DND-41 (cell line): ENCODE results near the gene TMEM59L.
A peak's percentile ranks its signal among the peaks of the same experiment; 100 is the strongest.

Experiments
- ATAC-seq: fragments of 200-7000 bp; cut with Tn5 transposase; 3 replicates; pipeline ENCODE4 v1.9.1; 2021; ENCODE audit warnings: low read depth; ENCODE audit not compliant: insufficient read depth
- DNase-seq: peaks from one replicate; pipeline ENCODE4 v3.0.0-alpha.2; 2020
- H2AFZ ChIP-seq: 2 replicates; pipeline ENCODE4 v1.6.0; 2012; ENCODE audit warnings: low read depth, low read length
- H3K27ac ChIP-seq: 2 replicates; pipeline ENCODE4 v1.5.1; 2012; ENCODE audit warnings: low read length, inconsistent platforms
- H3K27me3 ChIP-seq: fragments of 200-600 bp; sonication (generic); 2 replicates; pipeline ENCODE4 v1.6.0; 2012; ENCODE audit warnings: low read length, mild to moderate bottlenecking, inconsistent platforms; ENCODE audit not compliant: insufficient read depth, poor library complexity
- H3K36me3 ChIP-seq: 2 replicates; pipeline ENCODE4 v1.5.1; 2012; ENCODE audit warnings: low read length, inconsistent platforms; ENCODE audit not compliant: insufficient read depth
- H3K4me1 ChIP-seq: 2 replicates; pipeline ENCODE4 v1.5.1; 2012; ENCODE audit warnings: mild to moderate bottlenecking, low read length; ENCODE audit not compliant: insufficient read depth
- H3K4me2 ChIP-seq: 2 replicates; pipeline ENCODE4 v1.6.0; 2012; ENCODE audit warnings: mild to moderate bottlenecking, moderate library complexity, low read length, inconsistent platforms; ENCODE audit not compliant: insufficient read depth
- H3K4me3 ChIP-seq, 2 experiments: fragments of 200-600 bp in 1 of 2; shearing (Covaris generic) in 1 of 2; 2 replicates each; pipeline ENCODE4 v1.5.1; 2012 to 2016; ENCODE audit warnings: inconsistent platforms in 2 of 2, low read length in 2 of 2, mild to moderate bottlenecking in 2 of 2, low read depth in 1 of 2, moderate library complexity in 1 of 2
- H3K79me2 ChIP-seq: 2 replicates; pipeline ENCODE4 v1.6.0; 2012; ENCODE audit warnings: low read length, inconsistent platforms; ENCODE audit not compliant: insufficient read depth
- H3K9ac ChIP-seq: 2 replicates; pipeline ENCODE4 v1.6.0; 2012; ENCODE audit warnings: low read depth, mild to moderate bottlenecking, inconsistent platforms, low read length, moderate library complexity
- H3K9me3 ChIP-seq: 2 replicates; pipeline ENCODE4 v1.5.1; 2012; ENCODE audit warnings: low read length, moderate library complexity, mild to moderate bottlenecking, inconsistent platforms; ENCODE audit not compliant: insufficient read depth, severe bottlenecking
- H4K20me1 ChIP-seq: 2 replicates; pipeline ENCODE4 v1.6.0; 2012; ENCODE audit warnings: low read length; ENCODE audit not compliant: insufficient read depth
- EZH2 ChIP-seq: IDR thresholded peaks from 3 replicates; pipeline ENCODE4 v1.6.1; 2012; ENCODE audit warnings: borderline replicate concordance, low read depth, mild to moderate bottlenecking, moderate library complexity, low read length, inconsistent platforms; ENCODE audit not compliant: severe bottlenecking
- TF ChIP-seq, protein P1 (sequence below): IDR thresholded peaks from 2 replicates; pipeline ENCODE4 v1.5.1; 2012; ENCODE audit warnings: borderline replicate concordance, low read length, moderate library complexity, mild to moderate bottlenecking; ENCODE audit not compliant: poor library complexity, severe bottlenecking; ENCODE audit errors: extremely low read depth

Gene TMEM59L

DNA sequence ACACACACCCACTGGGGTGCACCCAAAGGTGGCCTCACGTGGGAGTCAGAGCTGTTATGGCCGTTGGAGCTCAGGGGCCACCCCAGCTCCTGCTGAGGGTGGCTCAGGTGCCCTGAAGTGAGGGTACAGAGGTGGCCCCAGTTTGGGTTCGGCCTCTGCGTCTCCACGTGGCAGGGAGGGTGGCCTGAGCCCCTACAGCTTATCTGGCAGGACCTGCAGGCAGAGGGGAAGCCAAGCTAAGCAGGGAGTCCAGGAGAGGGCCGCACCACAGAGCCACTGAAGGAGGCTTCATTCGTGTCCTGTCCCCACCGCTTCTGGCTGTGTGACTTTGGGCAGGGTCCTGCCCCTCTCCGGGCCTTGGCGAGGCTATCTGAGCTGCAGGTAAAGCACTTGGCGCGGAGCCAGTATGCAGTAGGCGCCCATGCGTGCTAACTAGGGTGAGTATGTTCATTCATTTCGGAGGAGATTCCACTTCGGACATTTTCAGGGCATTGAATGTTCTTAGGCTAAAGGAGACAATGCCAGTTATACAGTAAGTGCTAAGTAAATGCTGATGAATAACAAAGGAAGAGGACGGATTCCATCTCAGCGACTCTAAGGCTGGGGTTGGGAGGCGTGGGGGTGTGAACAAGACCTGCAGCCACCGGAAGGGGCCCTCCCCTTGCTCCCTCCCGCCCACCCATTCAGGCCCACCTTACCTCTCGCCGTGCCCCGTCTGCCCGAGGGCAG, 19.1 kb upstream of the TMEM59L start:
- H3K79me2 ChIP-seq: peaks cover 14% of the 10 kb centered on the region
- no peaks in the 10 kb centered on the region for H3K9me3 ChIP-seq
- H3K36me3 ChIP-seq: peaks cover 8% of the 10 kb centered on the region
- no peak for DNase-seq
- H3K4me1 ChIP-seq: peaks cover 37% of the 10 kb centered on the region
- peaks cover 7% of the 10 kb centered on the region for H4K20me1 ChIP-seq
- H3K9ac ChIP-seq: peak overlapping the region; percentile 56; the same call in 1 of the 2 replicates
- peak overlapping the region; percentile 92 for H3K4me2 ChIP-seq
- no peaks in the 10 kb centered on the region for H3K27me3 ChIP-seq
- ATAC-seq: no peak
- TF ChIP-seq, protein P1, sequence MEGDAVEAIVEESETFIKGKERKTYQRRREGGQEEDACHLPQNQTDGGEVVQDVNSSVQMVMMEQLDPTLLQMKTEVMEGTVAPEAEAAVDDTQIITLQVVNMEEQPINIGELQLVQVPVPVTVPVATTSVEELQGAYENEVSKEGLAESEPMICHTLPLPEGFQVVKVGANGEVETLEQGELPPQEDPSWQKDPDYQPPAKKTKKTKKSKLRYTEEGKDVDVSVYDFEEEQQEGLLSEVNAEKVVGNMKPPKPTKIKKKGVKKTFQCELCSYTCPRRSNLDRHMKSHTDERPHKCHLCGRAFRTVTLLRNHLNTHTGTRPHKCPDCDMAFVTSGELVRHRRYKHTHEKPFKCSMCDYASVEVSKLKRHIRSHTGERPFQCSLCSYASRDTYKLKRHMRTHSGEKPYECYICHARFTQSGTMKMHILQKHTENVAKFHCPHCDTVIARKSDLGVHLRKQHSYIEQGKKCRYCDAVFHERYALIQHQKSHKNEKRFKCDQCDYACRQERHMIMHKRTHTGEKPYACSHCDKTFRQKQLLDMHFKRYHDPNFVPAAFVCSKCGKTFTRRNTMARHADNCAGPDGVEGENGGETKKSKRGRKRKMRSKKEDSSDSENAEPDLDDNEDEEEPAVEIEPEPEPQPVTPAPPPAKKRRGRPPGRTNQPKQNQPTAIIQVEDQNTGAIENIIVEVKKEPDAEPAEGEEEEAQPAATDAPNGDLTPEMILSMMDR: no peak
- TF ChIP-seq EZH2: no peak
- H3K4me3 ChIP-seq: peak overlapping the region in 1 of 2 experiments; percentile 56; a peak in 2 of 4 replicates
- H3K27ac ChIP-seq: no peak overlapping the region
- no peak overlapping the region for H2AFZ ChIP-seq

DNA sequence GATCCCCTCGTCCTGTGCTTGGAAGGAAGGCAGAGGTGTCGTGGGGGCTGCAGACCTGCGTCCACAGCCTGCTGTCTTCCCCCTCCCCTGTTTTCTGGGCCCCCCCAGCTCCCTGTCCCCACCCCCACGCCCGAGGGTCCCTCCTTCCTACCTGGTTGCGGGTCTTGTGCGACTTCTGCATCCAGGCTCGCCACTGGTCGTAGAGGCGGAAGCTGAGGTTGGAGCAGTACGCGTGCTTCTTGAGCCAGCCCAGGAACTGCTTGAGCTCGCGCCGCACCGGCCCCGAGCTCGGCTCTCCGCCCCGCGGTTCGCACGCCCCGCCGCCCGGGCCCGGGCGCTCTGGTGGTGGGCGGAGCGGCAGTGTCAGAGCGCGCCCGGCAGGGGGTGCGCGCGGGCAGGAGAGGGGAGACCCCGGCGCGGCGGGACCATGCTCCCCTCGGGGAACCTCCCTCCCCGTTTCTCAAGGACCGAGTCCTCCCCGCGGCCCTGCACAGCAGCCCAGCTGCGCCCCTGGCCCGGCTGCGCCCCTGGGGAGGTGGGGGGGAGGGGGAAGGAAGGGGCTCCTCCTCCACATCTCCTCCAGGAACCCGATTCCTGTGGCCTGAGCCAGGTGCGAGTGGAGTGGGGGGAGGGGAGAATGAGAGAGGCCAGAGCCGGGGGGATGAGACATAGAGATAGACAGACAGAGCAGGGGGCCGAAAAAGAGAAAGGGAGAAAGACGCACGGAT, 18.4 kb upstream of the TMEM59L start:
- Histone ChIP-seq H4K20me1 (peaks cover 7% of the 10 kb centered on the region), H3K9ac (peak overlapping the region; percentile 56), H3K9me3 (no peaks in the 10 kb centered on the region), H3K4me2 (peak overlapping the region; percentile 92), H3K4me1 (peaks cover 35% of the 10 kb centered on the region), H3K27me3 (no peaks in the 10 kb centered on the region), H2AFZ (peak overlapping the region; percentile 82), H3K79me2 (peaks cover 12% of the 10 kb centered on the region), H3K27ac (peak overlapping the region; percentile 53; the same call in 1 of the 2 replicates), H3K36me3 (peaks cover 8% of the 10 kb centered on the region), H3K4me3 (peak overlapping the region in 1 of 2 experiments; percentile 56; a peak in 2 of 4 replicates)
- ATAC-seq (peak; percentile 79), DNase-seq (peak; percentile 81)
- TF ChIP-seq, protein P1: peak; percentile 93
- TF ChIP-seq EZH2: no peak

DNA sequence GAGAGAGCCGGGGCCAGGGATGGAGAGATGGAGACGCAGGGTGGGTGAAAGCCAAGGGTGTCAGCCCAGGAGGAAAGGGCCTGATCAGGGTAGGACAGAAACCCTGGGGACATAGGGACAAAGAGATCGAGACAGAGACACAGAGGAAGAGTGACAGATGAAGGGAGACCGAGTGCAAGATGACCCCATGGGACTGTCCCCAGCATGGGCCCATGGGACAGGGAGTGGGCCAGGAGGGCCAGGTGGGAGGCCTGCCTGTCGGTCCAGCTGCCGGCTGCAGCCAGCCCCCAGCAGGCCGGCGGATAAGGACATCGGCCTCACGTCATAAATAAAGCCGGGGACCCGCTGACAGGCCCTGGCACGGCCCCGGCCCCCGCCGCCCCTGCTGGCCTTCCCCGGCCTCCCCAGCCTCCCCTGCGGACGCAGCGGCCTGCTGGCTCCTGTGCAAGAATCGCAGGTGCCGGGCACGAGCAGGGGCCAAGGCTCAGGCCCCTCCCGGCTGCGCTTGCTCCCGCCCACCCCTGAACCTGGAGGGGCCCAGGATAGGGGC, 17.8 kb upstream of the TMEM59L start:
- Histone ChIP-seq H4K20me1 (peaks cover 7% of the 10 kb centered on the region), H3K9me3 (no peaks in the 10 kb centered on the region), H3K9ac (peak overlapping the region; percentile 56; the same call in 1 of the 2 replicates), H3K4me1 (peaks cover 28% of the 10 kb centered on the region), H3K79me2 (peaks cover 6% of the 10 kb centered on the region), H3K27ac (no peak overlapping the region), H3K36me3 (peaks cover 8% of the 10 kb centered on the region), H3K4me3 (peak overlapping the region in 1 of 2 experiments; percentile 56; a peak in 2 of 4 replicates), H2AFZ (peak overlapping the region; percentile 82; the same call in 1 of the 2 replicates), H3K27me3 (no peaks in the 10 kb centered on the region), H3K4me2 (peak overlapping the region; percentile 92)
- DNase-seq: no peak
- TF ChIP-seq EZH2: no peak
- TF ChIP-seq, protein P1: no peak
- ATAC-seq: no peak
